GM12878 (cell line): ENCODE measurements around the gene BUD23. TPM values are rescaled to one million over a fixed set of nuclear protein-coding genes. Genes with fewer than 3 reads are reported as not detected.

Experiments used
- ATAC-seq: fragments of 200-7000 bp; cut with Tn5 transposase; 3 replicates; pipeline ENCODE4 v1.9.1; 2020; ENCODE audit warnings: mild to moderate bottlenecking, moderate library complexity
- BruUV-seq: library from RNA; stranded (reverse); fragments of 400-500 nt; replicated peaks from 2 replicates; lab custom pipeline; 2021; lab: Mats Ljungman, UMichigan
- CTCF ChIA-PET: fragments of 300-600 bp; sonication (Branson Sonifier 250); formaldehyde crosslinking; extraction: SDS; loops from one replicate; lab custom pipeline; 2021; ENCODE audit warnings: inconsistent platforms; lab: Yijun Ruan, JAX
- POLR2A ChIA-PET: fragments of 350-600 bp; formaldehyde crosslinking; extraction: SDS; loops from one replicate; lab custom pipeline; 2021; ENCODE audit warnings: inconsistent platforms; lab: Charles Lee
- RAD21 ChIA-PET: fragments of 300-600 bp; sonication (Branson Sonifier 250); formaldehyde crosslinking; loops from one replicate; lab custom pipeline; 2023; ENCODE audit warnings: antibody characterized with exemption; ENCODE audit not compliant: unreplicated experiment; lab: Charles Lee
- SMC1A ChIA-PET: fragments of 300-600 bp; sonication (Branson Sonifier 250); formaldehyde crosslinking; loops from one replicate; lab custom pipeline; 2023; ENCODE audit not compliant: unreplicated experiment, uncharacterized antibody; lab: Charles Lee
- DNase-seq: peaks from one replicate; pipeline ENCODE4 v3.0.0-alpha.2; 2011; ENCODE audit warnings: low read depth, low spot score
- FAIRE-seq: peaks from 3 replicates; lab custom pipeline; 2011; peaks lifted over from hg19 to GRCh38; lab: Jason Lieb, UNC
- H2AFZ ChIP-seq: 2 replicates; pipeline ENCODE4 v1.6.0; 2011; ENCODE audit warnings: low read depth, low read length, control low read depth; ENCODE audit not compliant: control insufficient read depth
- H3K27ac ChIP-seq: 2 replicates; pipeline ENCODE4 v1.5.1; 2011; ENCODE audit warnings: control low read depth; ENCODE audit not compliant: control insufficient read depth, insufficient read depth
- H3K27me3 ChIP-seq, 2 experiments: replicated peaks in 1 of 2; 2 replicates each; pipeline versions ENCODE4 v1.6.0 to v1.6.1; 2011; ENCODE audit warnings: low read length in 1 of 2; ENCODE audit not compliant: control insufficient read depth in 2 of 2, insufficient read depth in 2 of 2
- H3K36me3 ChIP-seq, 2 experiments: 2 replicates each; pipeline ENCODE4 v1.5.1; 2011; ENCODE audit warnings: low read length in 1 of 2; ENCODE audit not compliant: control insufficient read depth in 2 of 2, insufficient read depth in 2 of 2
- H3K4me1 ChIP-seq: 2 replicates; pipeline ENCODE4 v1.6.1; 2011; ENCODE audit warnings: mild to moderate bottlenecking, low read length, moderate library complexity, mixed read lengths; ENCODE audit not compliant: control insufficient read depth, insufficient read depth
- H3K4me2 ChIP-seq: 2 replicates; pipeline ENCODE4 v1.6.0; 2011; ENCODE audit warnings: control low read depth; ENCODE audit not compliant: control insufficient read depth, insufficient read depth
- H3K4me3 ChIP-seq: fragments of 200-600 bp; sonication (generic); 2 replicates; pipeline ENCODE4 v1.5.1; 2016
- H3K79me2 ChIP-seq: 2 replicates; pipeline ENCODE4 v1.6.0; 2011; ENCODE audit warnings: low read length; ENCODE audit not compliant: control insufficient read depth, insufficient read depth
- H3K9ac ChIP-seq: 2 replicates; pipeline ENCODE4 v1.8.0; 2011; ENCODE audit warnings: low read length, control low read depth, mixed read lengths; ENCODE audit not compliant: control insufficient read depth, insufficient read depth
- H3K9me3 ChIP-seq: replicated peaks from 3 replicates; pipeline ENCODE4 v1.5.1; 2011; ENCODE audit warnings: mild to moderate bottlenecking, low read length; ENCODE audit not compliant: control insufficient read depth, insufficient read depth
- H4K20me1 ChIP-seq: 2 replicates; pipeline ENCODE4 v1.6.0; 2011; ENCODE audit not compliant: control insufficient read depth, insufficient read depth
- BCL11A ChIP-seq: IDR thresholded peaks from 2 replicates; pipeline ENCODE4 v1.6.1; 2011; ENCODE audit warnings: low read depth, low read length
- BHLHE40 ChIP-seq, 2 experiments: fragments of 450-650 bp in 1 of 2; IDR thresholded peaks; 2 replicates each; pipeline ENCODE4 v1.6.1; 2011 to 2017; ENCODE audit warnings: low read depth in 2 of 2, borderline replicate concordance in 1 of 2, improper control_type of control experiment in 1 of 2, low read length in 1 of 2, mild to moderate bottlenecking in 1 of 2
- FOXM1 ChIP-seq: IDR thresholded peaks from 2 replicates; pipeline ENCODE4 v1.6.1; 2012; ENCODE audit warnings: low read depth, mild to moderate bottlenecking, inconsistent platforms, low read length, moderate library complexity
- KDM1A ChIP-seq: fragments of 200-600 bp; sonication (generic); IDR thresholded peaks from 2 replicates; pipeline ENCODE4 v1.6.1; 2016; ENCODE audit warnings: borderline replicate concordance
- MEF2B ChIP-seq: fragments of 450-650 bp; IDR thresholded peaks from 2 replicates; pipeline ENCODE4 v1.6.1; 2018; ENCODE audit warnings: mild to moderate bottlenecking, moderate library complexity; ENCODE audit not compliant: partially characterized antibody, poor library complexity, severe bottlenecking
- NFYB ChIP-seq: IDR thresholded peaks from 2 replicates; pipeline ENCODE4 v1.6.1; 2011; ENCODE audit warnings: low read depth, mild to moderate bottlenecking, low read length, improper control_type of control experiment, moderate library complexity; ENCODE audit not compliant: insufficient read depth
- POLR2A ChIP-seq: IDR thresholded peaks from 2 replicates; pipeline ENCODE4 v1.6.1; 2011; ENCODE audit warnings: low read depth, mild to moderate bottlenecking, low read length
- SMAD5 ChIP-seq: IDR thresholded peaks from 2 replicates; pipeline ENCODE4 v1.6.1; 2016; ENCODE audit warnings: antibody characterized with exemption, low read depth
- SMC3 ChIP-seq: IDR thresholded peaks from 2 replicates; pipeline ENCODE4 v1.6.1; 2011; ENCODE audit warnings: low read length, improper control_type of control experiment, borderline replicate concordance
- SUPT20H ChIP-seq: IDR thresholded peaks from 2 replicates; pipeline ENCODE4 v1.6.1; 2011; ENCODE audit warnings: low read depth, mild to moderate bottlenecking, low read length, moderate library complexity, borderline replicate concordance; ENCODE audit not compliant: control insufficient read depth
- WGBS: methylation state at CpG from one replicate; pipeline ENCODE4 v1.1.6; 2016; ENCODE audit warnings: low lambda C conversion rate; ENCODE audit not compliant: insufficient replicate concordance, insufficient coverage; ENCODE audit errors: missing lambda C conversion rate; 5-methylcytosine and 5-hydroxymethylcytosine counted together
- in situ Hi-C: fragments of 300-500 bp; cut with MboI; formaldehyde crosslinking; loops from 9 replicates; pipeline ENCODE4 v1.14.3; 2018; ENCODE audit warnings: mixed read lengths
- intact Hi-C: fragments of 100-400 bp; cut with micrococcal nuclease; formaldehyde crosslinking; loops from one replicate; pipeline ENCODE4 v1.14.2; 2022; ENCODE audit not compliant: unreplicated experiment
- polyA plus RNA-seq, 11 experiments: library from polyadenylated mRNA; depleted of rRNA in 4 of 11; unstranded in 6 of 11; stranded (reverse) in 5 of 11; fragments of >200 nt; fragmentation: Nextera tagmentation in 4 of 11; fragmentation: Illumina TruSeq in 1 of 11; extraction: Ambion mirVana in 4 of 11; extraction: Trizol in 1 of 11; gene quantifications; 1 replicate in 1 of 11; 2 replicates in 10 of 11; pipeline versions ENCODE4 v1.2.1 to v1.2.3, GENCODE V29; 2011 to 2016; ENCODE audit warnings: inconsistent platforms in 2 of 11, missing spikeins in 2 of 11, low read depth in 1 of 11
- total RNA-seq, 4 experiments: library from RNA; depleted of rRNA in 3 of 4; stranded (reverse); fragments of >200 nt in 3 of 4; fragmentation: Illumina TruSeq in 1 of 4; extraction: Trizol in 1 of 4; gene quantifications; 2 replicates each; pipeline versions ENCODE4 v1.2.1 to v1.2.3, GENCODE V29; 2013 to 2021
- TF ChIP-seq, protein P1 (sequence below): IDR thresholded peaks from 2 replicates; pipeline ENCODE4 v1.6.1; 2012; ENCODE audit warnings: low read depth, low read length, improper control_type of control experiment
- TF ChIP-seq, protein P2 (sequence below): fragments of 450-650 bp; IDR thresholded peaks from 2 replicates; pipeline ENCODE4 v1.6.1; 2018; ENCODE audit warnings: borderline replicate concordance, mild to moderate bottlenecking; ENCODE audit not compliant: partially characterized antibody

The BUD23 gene
- total and polyA plus RNA-seq, 10 of the 15 experiments (the other 5 are each of a cell fraction or from before 2014, with no cell fraction given): 36.4 to 138 (median 99.5) TPM

DNA sequence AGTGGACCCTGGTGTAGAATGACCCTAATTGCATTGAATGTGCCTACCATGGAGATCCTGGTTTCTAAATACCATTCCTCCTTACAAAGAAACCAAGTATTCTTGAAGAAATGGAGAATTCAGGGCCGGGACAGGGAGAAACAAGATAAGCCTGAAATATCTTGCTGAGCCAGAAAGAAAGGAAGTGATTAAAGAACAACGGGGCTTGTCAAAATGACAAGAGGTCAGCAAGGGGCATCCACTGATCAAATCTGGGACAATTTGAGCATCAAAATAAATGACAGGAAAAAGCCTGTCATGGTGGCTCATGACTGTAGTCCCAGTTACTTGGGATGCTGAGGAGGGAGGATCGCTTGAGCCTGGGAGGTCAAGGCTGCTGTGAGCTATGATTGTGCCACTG, 47.1 kb downstream of the BUD23 start:
- FAIRE-seq (no peak), ATAC-seq (no peak), DNase-seq (no peak)
- intact Hi-C loops (loop anchor here (10.0 kb wide), 1 partner anchor 206 kb away; the partner anchor contains the start of gene BAZ1B), in situ Hi-C loops (loop anchor here (5.0 kb wide), 1 partner anchor 123 kb away; no protein-coding TSS in a partner anchor)
- no peak overlapping the region for H3K4me3 ChIP-seq
- no peaks in the 10 kb centered on the region; a peak in 1 of 4 replicates for H3K36me3 ChIP-seq
- ChIA-PET CTCF (interaction anchor here (1.3 kb wide), 1 partner anchor 123 kb away, joined by 5 read pairs; no protein-coding TSS in a partner anchor), RAD21 (interaction anchor here (0.6 kb wide), 1 partner anchor 145 kb away, joined by 3 read pairs; no protein-coding TSS in a partner anchor), SMC1A (no interaction called here), POLR2A (interaction anchor here (1.2 kb wide), 1 partner anchor 112 kb away, joined by 8 read pairs; the partner anchor contains the start of gene METTL27)
- H3K4me1 ChIP-seq: no peaks in the 10 kb centered on the region; the same call in 1 of the 2 replicates
- no peaks in the 10 kb centered on the region for H3K9me3 ChIP-seq
- WGBS: 9% methylated on average over 3 of the region's 3 CpGs
- no peak overlapping the region for H3K9ac ChIP-seq
- H3K79me2 ChIP-seq: no peaks in the 10 kb centered on the region
- H4K20me1 ChIP-seq: no peaks in the 10 kb centered on the region
- TF ChIP-seq NFYB (no peak), BCL11A (no peak), KDM1A (no peak), BHLHE40 (IDR thresholded peaks at IDR 0.05; ENCODE audit: borderline replicate concordance in 1 of 2, low read depth in 2 of 2, low read length in 1 of 2) (no peak), SUPT20H (no peak), MEF2B (no peak), SMAD5 (no peak), SMC3 (no peak), FOXM1 (no peak), POLR2A (no peak)
- TF ChIP-seq, protein P1, sequence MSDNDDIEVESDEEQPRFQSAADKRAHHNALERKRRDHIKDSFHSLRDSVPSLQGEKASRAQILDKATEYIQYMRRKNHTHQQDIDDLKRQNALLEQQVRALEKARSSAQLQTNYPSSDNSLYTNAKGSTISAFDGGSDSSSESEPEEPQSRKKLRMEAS: no peak
- TF ChIP-seq, protein P2, sequence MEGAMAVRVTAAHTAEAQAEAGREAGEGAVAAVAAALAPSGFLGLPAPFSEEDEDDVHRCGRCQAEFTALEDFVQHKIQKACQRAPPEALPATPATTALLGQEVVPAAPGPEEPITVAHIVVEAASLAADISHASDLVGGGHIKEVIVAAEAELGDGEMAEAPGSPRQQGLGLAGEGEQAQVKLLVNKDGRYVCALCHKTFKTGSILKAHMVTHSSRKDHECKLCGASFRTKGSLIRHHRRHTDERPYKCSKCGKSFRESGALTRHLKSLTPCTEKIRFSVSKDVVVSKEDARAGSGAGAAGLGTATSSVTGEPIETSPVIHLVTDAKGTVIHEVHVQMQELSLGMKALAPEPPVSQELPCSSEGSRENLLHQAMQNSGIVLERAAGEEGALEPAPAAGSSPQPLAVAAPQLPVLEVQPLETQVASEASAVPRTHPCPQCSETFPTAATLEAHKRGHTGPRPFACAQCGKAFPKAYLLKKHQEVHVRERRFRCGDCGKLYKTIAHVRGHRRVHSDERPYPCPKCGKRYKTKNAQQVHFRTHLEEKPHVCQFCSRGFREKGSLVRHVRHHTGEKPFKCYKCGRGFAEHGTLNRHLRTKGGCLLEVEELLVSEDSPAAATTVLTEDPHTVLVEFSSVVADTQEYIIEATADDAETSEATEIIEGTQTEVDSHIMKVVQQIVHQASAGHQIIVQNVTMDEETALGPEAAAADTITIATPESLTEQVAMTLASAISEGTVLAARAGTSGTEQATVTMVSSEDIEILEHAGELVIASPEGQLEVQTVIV: no peak
- H3K27me3 ChIP-seq: no peaks in the 10 kb centered on the region
- H3K4me2 ChIP-seq: no peak overlapping the region
- H2AFZ ChIP-seq: no peak overlapping the region
- no peak overlapping the region for H3K27ac ChIP-seq
- BruUV-seq: no TSS peak
